D721Med (cell line): ENCODE measurements around the gene FUT8.
A peak's percentile ranks its signal among the peaks of the same experiment; 100 is the strongest.

Source experiments
- DNase-seq: peaks from one replicate; pipeline ENCODE4 v3.0.0; 2011; ENCODE audit warnings: low spot score; ENCODE audit not compliant: insufficient read length
- FAIRE-seq: peaks from 2 replicates; lab custom pipeline; 2011; peaks lifted over from hg19 to GRCh38; lab: Jason Lieb, UNC
- CTCF ChIP-seq: IDR thresholded peaks from 2 replicates; pipeline ENCODE4 v1.5.1; 2012; ENCODE audit warnings: mild to moderate bottlenecking, control low read depth; ENCODE audit not compliant: insufficient read depth; ENCODE audit errors: missing control alignments

Gene FUT8

DNA sequence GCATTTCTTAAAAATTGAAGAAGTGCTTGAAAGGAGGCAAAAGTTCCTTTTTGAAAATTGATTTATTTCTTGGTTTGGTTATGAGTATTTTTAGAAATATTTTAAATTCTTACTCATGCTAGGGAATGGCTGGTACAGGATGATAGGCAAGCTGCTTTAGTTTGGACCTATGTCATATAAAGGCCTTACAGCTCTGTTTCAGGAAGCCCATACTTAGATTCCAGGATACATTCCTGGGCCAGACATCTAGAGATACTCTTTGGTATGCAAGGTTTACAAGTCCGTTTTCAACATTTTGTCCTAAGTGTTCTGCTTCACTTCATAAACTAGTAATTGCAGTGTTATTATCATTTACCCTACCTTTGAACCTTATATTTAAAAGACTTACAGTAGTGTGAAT, 186.8 kb downstream of the FUT8 start:
- DNase-seq (no peak), FAIRE-seq (no peak)
- no peak for TF ChIP-seq CTCF

DNA sequence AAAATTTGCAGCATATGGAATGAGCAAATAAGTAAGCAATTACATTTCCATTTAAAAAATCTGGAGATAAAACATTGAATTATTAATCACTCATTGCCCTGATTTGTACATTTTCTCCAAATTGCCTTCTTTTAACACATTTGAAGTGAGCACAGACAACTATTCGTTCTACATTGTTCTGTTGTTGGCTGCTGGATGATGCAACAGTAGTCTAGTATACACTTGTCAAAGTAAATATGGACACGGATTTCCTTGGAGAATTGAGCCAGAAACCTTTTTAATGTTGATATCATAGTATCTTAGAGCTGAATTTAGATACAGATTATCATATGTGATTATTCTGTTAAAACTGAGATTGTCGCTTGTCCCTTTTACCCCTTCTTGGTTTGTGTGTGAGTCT, 188.2 kb downstream of the FUT8 start:
- DNase-seq, result no peak
- no peak for TF ChIP-seq CTCF
- no peak for FAIRE-seq

DNA sequence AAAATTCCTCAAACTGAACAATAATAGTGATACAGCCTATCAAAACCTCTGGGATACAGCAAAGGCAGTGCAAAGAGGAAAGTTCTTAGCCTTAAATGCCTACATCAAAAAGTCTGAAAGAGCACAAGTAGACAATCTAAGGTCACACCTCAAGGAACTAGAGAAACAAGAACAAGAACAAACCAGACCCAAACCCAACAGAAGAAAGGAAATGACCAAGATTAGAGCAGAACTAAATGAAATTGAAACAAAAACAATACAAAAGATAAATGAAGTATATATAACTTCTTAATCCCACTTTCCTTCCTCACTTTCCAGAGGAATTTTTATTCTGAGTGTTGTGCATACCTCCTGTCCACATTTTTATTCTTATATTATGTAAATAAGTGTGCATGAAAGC, 192.0 kb downstream of the FUT8 start:
- FAIRE-seq, result no peak
- no peak for TF ChIP-seq CTCF
- no peak for DNase-seq

DNA sequence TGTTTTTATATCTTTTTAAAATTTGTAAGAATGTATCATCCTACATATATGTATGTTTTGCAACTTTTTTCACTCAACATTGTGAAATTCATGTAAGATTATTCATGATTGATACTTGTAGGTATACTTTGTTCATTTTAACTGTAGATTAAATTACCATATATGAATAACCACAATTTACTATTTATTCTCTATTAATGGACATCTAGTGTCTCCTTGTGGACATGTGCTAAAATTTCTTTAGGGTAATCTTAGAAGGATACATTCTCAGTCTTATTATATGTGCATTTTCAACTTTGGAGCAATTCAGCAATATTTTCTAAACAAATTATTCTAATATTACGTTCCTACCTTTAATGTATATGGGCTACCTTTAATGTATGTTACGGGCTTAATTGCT, 192.4 kb downstream of the FUT8 start:
- peak; percentile 17 for TF ChIP-seq CTCF
- FAIRE-seq, result no peak
- DNase-seq, result no peak

DNA sequence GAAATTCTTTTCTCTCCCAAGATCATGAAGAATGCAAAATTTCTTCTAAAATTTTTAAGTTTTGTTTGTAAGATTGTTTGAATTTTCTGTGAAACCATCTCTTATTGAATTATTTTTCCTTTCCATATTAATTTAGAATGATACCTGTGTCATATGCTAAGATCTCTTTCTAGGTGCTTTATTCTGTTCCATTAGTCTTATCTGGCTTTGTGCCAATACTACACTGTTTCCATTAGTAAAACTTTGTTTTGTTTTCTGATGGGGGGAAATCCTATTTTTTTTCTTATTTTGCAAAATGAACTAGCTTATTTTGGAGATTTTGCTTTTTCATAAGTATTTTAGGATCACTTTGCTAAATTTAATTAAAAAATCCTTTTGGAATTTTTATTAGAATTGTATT, 193.9 kb downstream of the FUT8 start:
- no peak for DNase-seq
- FAIRE-seq, result no peak
- TF ChIP-seq CTCF, result no peak

DNA sequence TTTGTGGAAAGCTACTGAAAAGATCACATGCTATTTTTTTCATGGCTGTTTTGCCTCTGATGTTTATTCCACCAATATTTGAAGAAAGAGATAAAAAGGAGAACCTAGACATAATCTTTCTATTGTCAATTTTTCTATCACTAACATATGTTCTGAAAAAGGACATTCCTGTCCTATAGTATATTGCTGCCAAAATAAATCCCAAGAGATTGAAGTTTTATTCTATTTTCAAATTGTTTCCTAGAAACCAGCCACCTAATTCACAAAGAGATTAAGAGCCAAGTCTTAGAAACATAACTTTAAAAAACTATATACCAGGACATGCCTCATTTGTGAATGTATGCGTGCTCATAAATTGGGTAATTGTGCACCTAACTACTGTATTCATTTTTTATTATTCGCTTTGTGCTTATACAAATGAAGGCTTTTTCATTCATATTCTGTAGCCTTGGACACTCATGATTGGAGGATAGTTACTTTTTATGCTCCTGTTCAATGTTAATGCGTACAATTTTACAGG, 200.7 kb downstream of the FUT8 start:
- DNase-seq, result no peak
- no peak for FAIRE-seq
- TF ChIP-seq CTCF, result no peak

DNA sequence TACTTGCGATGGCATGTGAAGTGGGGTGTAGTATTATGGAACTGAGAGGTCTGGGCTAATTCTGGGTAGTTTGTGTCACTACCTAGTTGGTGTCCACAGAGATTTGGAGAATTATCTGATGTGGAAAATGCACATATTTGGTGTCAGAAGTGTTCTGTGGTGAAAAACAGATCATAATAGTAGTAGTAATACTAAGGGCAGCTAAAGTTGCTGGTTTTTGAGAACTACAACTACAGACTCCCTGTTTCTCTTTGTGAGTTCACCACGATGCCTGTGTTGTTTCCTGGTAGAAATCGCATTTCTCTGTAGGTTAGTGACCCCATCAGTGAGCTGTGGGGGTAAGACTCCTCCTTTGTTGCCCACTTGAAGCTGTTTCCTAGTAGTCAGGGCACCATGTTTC, 206.5 kb downstream of the FUT8 start:
- no peak for FAIRE-seq
- TF ChIP-seq CTCF, result no peak
- DNase-seq, result no peak
